Stimulated activated CD8-positive, alpha-beta memory T cell treated with anti-CD3 and anti-CD28 coated beads, Interleukin-12 subunit alpha, Interleukin-12 subunit beta, amount 100 ng/mL, for 24 hours (primary cell): ENCODE data around the gene CDC42EP3.

Source experiments
- DNase-seq: peaks from one replicate; pipeline ENCODE4 v3.0.0-alpha.2; 2020; ENCODE audit errors: extremely low read depth

Gene CDC42EP3

DNA sequence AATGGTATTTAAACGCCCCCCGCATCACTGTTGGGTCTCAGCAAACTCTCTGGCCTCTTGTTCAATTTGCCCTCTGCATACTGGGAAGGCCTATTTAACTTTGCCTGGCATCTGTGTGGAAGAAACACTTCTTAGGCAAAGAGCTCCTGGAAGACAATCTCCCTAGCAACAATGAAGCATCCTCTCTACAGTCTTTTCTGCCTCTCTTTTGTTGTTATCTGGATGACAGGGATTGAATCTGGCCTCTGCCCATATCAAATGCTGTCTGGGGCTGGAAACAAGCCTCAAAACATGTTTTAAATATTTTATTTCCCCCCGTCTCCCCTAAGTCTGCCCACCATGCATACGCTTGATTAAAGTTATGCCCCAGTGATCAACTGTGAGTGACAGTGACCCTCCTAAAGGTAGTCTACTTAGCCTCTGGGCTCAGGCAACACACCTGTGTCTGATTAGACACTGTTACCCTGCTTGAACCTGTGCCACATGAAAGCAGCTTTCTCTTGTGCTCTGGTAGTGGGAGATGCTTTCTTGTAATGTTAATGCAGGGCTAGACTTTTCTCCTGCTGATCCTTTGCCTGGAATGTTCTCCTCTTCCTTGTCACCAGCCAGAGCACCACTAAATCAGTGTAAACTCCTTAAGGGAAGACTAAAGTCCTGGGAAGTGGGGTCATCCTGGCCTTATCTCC lies 34.9 kb downstream of the CDC42EP3 start:
- DNase-seq = no peak

DNA sequence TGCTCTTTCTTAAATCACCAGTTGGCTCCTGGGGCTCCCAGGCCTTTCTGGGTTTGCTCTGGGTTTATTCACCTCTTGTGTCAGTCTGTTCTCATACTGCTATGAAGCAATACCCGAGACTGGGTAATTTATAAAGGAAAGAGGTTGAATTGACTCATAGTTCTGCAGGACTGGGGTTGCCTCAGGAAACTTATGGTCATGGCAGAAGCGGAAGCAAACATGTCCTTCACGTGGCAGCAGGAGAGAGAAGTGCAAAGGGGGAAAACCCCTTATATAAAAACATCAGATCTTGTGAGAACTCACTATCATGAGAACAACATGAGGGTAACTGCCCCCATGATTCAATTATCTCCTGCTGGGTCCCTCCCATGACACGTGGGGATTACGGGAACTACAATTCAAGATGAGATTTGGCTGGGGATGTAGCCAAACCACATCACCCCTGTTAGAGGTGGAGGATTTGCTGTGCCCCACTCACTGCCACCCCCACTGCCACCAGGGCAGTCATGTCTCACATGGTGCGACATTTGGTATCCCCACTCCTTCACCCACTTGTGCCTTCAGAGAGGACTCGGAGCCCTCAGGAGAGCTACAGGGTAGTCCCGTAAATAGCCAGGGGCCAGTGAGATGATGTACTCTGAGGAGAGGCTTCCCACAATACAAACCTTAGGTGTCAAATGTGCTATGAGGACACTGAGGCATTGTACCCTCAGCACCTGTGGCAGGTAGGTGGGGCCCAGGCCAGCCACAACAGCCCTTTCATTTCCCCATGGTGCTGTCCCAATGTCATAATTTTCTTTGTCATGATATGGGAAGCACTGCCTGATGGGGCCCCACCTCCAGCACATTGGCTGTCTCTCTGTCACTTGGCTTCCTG lies 35.7 kb downstream of the CDC42EP3 start:
- peak; percentile 32 for DNase-seq

DNA sequence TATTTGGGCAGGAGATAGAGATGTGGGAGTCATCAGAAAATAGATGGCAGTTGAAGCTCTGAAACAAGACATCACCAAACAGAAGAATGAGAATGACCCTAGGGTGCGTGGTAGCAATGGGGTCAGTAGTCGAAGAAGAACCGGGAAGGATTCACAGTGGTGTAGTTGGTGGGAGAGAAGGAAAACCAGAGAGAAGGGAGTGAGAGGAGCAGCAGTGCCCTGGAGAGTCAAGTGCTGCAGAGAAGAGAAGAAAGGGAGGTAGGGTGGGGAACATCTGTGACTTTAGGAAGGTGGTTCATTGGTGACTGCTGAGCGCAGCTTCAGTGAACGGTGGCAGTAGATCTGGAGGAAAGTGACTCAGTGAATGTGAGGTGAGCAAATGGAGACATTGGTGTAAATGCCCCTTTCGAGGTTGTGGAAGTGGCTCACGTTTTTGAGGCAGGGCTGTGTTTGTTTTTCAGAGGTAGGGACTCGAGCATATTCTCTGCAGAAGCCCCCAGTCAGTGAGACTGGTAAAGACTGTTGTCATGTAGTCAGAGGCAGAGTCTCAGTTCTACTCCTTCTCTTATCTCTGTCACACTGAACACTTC lies 36.4 kb downstream of the CDC42EP3 start:
- DNase-seq = no peak

DNA sequence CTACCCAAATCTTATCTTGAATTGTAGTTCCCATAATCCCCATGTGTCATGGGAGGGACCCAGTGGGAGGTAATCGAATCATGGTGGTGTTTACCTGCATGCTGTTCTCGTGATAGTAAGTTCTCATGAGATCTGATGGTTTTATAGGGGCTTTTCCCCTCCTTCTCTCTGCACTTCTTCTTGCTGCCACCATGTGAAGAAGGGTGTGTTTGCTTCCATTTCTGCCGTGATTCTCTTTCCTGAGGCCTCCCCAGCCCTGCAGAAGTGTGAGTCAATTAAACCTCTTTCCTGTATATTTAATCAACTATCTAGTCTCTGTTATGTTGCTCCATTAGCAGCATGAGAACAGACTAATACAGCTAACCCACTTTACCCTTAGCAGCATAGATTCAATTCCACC lies 37.6 kb downstream of the CDC42EP3 start:
- no peak for DNase-seq

DNA sequence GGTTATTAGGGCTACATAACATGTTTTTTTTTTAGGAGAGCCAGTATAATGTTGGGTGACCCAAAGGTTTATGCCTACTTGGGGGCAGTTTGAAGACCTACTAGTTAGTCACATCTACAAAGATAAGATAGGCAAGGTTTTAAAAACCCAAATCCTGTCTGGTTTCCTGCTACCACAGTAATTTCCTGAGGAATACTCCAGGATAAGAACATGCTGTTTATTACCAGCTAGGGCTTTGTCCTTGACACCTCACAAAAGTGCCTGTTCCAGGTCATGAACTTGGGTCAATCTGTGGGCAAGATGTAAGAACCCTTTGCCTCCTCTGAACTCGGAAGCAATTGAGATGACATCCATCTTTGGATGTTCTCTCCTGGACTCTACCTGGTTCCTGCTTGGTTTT lies 38.2 kb downstream of the CDC42EP3 start:
- no peak for DNase-seq

DNA sequence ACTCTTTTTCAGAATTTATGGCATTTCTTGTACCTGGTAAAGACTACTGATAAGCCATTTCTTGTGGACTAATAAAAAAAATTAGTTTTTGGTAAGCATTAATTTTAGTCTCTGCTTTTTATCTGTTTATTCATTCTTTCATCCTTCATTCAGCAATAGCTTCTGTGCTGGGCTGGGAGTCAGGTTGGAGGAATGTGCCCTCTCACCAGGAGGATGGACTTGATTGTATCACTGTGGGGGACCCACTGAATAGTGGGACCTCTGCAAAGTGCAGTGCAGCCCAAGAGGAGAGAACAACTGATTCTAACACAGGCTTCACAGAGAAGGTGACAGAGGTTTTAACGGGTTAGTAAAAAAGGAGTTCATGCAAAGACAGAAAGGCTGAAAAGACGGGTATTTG lies 39.1 kb downstream of the CDC42EP3 start:
- no peak for DNase-seq

DNA sequence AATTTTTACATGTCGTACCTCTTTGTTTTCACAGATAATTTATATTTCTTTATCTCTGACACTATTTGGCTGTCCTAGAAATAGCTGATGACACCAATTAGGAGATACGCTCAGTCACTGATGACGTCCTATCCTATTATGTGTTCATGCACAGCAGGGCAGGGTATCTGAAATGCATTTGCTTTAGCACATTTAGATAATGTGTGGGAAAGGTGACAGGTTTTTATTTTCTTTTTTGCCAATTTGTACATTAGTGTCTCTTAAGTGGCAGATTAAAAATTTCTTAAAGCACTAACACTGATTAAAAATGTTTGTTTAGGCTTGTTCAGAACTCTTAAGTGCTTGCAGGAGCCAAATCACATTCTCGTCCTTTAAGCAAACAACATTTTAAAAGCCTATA lies 39.7 kb downstream of the CDC42EP3 start:
- DNase-seq = no peak

DNA sequence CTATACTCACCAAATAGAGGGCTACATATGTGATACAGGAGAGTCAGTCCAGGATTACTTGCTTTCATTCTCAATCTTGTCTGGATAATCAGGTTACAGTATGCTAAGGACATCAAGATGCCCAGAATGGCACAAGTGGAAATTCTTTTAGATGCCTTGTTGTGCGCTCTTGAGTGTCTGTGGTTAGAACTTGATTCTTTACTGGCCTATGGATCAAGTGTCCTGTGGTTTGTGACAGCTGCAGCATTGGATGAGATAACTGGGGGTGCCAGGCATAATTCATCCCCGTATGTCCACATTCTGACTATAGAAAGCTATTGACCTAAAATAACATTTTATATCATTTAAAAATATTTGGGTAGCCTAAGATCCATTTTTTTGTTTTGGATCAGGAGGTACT lies 40.1 kb downstream of the CDC42EP3 start:
- no peak for DNase-seq

DNA sequence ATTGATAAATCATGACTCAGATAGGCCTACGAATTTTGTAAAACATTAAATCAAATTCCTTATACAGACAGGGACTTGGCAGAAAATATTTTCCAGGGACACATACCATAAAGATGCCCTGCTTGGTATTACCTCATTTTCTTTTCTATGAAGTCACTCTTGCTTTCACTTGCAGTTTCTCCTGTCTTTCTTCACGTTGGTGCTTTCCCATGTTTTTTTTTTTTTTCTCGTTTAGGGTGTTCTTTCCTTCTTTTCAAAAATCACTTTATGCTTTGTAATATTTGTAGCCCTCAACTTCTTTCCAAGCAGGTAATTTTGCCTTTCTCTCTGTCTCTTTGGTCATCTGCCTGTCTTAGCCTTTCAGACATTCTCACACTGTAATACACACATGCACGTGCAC lies 40.7 kb downstream of the CDC42EP3 start:
- no peak for DNase-seq

DNA sequence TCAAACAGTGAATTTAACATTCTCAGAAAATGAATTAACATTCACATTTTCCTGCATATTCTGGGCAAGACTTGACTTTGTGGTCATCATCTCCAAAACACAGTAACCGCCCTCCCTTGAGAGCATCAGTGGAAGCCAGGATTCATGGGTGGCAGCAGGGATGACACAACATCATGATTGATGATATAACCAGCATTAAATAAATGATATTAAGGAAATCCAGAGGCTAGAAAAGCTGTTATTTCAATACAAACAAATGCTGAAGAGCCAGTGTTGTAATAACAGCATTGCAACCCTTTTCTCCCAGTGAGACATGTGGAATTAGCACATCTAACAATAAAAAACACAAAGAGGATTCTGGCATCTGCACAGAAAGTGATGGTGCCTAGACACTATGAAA lies 41.1 kb downstream of the CDC42EP3 start:
- DNase-seq = no peak

DNA sequence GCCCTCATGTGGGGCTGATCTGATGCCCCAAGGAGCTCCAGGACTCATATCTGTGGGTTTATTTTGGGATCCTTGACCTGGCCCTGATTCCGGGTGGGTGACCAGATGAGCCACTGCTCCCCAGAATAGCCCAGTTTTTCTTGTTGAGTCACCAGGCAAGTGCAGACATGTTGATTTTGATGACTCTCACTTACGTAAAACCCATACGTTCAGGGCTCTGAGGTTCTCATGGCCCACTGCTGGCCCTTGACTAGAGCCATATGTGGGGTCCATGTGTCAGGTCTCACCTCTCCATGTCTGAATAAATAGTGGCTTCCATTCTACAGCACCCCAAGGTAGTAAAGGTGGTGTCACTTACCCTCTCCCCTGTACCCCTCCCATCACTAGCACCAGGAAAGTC lies 41.9 kb downstream of the CDC42EP3 start:
- no peak for DNase-seq

DNA sequence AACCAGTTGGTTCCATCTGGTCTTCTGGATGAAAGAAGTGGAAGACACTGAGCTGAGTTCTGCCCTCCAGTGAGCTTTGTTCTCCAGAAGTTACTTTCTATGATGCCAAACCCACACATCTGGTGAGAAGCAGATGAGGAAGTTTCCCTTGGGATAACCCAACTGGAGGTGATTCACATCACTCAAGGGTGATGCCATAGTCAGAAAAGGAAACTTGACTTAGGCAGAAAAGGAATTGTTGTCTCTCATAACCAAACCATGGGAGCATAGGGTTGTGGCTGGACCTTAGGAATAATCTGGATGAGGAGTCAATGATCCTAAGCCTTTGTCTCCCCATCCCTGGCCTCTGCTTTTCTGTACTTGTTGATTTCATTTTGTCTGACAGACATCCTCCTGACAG lies 43.7 kb downstream of the CDC42EP3 start:
- DNase-seq = no peak

DNA sequence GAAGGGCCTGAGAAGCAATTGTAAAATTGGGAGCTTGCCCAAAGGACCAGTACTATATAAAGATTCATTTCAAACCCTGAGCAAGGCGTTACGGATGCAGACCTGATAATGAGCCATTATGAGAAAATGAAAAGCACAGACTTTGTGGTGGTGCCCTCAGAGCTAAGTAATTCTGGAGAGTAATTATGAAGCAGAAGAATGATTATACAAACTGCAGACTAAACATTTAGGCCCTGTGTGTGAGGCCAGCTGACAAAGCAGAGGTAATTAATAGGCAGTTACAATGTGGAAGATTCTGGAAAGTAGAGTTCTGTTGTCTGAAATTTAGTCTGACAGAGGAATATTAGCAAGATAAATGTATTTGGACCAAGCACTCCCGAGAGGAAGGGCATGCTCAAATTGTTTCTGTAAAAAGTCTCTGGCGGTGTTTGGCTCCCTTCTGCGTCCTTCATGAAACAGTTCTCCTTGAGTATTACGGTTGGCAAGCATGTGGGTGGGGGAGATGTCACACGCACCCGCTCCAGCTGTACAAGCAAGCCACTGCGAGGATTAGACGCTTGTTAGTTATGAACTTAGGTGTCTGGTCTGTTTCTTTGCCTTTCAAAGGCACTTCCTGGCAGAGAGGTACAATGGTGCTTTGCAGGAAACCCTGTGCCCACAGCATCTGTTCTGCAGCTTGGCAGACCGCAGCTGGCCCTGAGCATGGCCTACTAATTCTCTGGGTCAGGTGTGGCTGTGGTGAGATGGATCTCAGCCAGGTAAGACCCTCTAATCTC lies 45.5 kb downstream of the CDC42EP3 start:
- DNase-seq = no peak

DNA sequence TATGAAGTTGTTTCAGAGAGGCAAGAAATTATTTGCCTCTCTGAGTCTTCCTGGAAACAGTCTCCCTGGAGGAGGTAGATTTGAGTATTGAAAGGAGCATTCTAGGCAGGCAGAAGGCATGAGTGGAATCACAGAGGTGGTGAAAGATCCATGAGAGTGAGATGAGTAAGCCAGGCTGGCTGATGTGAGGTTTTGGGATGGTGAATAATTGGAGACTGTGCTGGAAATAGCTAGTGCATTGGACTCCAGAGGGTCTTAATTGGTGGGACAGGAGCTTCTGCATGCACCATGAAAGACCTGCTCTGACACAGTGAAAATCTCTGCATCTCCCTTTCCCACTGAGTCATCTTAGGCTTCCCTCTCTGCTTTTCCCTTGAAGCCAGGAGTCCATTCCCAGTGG lies 46.3 kb downstream of the CDC42EP3 start:
- no peak for DNase-seq

DNA sequence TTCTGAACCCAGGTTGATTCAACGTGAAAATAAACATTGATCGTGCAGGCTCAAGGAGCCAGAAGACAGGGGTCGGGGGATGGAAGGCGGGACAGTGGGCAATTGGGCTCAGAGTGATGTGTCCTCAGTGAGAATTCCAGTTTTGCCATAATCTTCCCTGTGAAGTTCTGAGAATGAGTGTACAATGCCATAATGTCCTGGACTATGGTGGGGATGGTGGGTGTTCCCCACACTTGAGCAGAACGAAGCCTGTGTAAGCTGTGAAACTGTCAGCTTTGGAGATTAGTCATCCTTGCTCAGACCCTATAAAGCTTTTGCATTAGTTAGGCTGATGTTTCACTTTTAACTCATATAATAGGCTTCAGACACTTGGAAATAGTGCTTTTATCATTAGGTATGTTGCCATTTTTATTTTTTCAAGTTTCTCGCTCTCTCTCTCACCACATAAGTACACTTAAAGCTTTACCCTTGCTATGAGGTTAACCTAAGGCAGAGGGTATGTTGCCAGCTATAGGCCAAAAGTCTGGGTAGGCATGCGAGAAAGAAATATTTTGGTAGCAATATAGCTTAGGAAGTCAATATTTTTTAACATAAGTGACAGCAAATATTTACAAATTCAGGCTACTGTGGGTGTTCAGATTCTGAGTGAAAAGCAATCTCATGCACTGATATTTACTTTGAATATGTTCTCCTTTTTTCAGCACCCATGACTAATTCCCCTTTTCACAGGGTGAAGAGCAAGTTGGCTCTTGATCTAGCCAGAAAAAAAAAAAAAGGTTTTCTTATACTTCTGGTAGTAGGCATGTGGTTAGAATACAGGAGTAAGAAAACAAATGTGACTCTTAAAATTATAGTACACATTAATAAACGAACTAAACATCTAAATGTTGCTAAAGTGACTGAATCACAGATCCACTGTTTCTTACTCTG lies 47.2 kb downstream of the CDC42EP3 start:
- DNase-seq = no peak

DNA sequence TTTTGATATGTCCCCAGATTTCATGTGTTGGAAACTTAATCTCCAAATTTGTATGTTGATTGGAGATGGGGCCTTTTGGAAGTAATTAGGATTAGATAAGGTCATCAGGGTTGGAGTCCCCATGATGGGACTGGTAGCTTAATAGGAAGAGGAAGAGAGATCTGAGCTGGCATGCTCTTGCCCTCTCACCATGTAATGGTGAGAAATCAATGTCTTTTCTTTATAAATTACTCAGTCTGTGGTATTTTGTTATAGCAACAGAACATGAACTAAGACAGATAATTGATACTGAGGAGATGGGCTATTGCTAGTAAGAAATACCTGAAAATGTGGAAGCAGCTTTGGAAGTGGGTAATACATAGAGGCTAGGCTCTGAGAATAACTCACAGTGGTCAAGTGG lies 48.0 kb downstream of the CDC42EP3 start:
- no peak for DNase-seq

DNA sequence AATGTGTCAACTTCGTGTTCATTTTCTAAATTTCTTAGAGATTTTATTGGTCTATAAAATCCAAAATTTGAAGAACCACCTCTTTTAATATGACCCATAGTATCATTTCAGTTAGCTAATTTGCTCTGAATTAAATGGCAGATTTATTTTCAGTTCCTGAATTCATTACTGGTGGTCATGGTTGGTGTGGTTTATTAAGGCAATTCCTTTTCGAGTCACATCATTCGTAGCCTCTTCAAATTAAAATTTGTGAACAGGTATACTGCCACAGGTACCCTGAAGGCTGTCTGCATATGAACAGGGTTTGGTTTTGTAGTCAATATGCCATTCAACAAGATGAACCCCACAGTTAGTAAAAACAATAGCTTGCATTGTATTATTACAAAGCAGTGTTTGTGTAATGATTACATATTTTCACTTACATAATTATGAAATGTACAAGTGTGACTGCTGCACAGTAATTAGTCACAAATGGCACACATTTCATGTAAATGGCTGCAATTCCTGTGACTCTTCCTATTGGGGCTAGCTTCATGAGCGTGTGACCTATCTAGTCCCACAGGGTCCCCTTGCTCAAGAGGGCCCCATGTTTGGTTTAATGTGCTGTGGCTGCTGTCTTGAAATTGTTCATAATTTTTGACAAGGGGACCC lies 48.9 kb downstream of the CDC42EP3 start:
- DNase-seq = no peak

DNA sequence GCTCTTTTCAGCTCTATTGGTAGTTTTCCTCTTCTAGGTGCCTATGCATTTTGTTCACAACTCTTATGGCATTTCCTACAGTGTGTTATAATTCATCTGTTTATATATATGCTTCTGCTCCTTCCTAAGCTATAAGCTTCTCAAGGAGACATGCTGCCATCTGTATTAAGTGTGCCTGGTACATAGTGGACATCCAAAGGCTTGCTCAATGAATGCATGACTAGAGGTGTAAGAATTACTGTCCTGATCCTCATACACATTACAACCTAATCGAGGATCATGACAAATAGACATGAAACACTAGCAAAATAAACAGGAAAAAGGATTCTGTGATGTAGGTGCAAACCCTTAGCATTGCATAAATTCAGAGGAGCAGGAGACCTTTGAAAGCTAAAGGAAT lies 50.2 kb downstream of the CDC42EP3 start:
- DNase-seq = no peak

DNA sequence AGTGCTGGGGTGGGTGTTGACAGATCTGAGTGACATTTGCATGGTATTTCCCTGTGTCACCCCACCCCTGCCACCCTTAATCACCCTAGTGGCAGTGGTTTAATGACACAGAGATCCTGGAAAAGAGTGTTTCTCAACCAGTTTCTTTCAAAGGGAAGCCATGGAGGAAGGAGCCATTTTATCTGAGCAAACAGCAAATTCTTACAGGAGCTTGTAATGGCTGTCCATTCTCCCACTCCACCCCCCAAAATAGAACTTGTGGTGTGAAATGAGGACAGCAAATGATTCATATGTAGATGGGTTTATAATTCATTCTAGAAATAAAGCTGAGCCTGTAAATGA lies 51.5 kb downstream of the CDC42EP3 start:
- DNase-seq = no peak

DNA sequence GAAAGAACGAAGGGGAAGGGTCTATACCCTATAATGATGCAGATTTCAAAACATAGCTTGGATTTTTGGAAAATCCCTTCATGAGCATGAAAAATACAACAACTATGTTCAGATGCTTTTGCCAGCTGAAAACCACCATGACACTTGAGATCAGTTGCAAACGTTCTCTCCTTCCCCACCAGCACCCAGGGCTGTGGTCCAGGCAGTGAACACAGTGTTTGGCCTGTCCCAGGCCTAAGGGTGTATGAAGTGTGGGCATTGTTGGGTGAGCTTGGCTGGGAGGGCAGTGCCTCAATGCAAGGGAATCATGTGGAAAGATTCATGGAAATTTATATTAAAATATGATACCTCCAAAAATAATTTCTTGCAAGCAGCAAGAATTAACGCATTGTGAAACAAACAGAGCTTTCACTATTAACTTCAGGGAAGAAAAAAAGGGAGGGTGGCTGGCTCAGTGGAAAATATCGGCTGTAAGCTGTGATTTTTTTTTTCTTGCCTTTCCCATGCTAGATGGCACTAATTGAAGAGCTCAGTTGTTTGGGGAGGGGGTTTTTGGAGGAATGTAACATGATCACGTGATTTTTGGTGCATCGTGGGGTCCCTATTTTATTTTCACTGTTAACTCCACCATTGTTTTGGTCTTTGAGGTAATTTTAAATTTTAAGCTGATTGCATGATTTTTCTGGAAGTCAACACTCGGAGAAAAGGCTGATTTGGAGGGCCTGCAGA lies 52.0 kb downstream of the CDC42EP3 start:
- DNase-seq = no peak
